Subcutaneous adipose tissue (tissue), 4 donors: Measurements from ENCODE around the gene MDGA2. TPM values are rescaled to one million over a fixed set of nuclear protein-coding genes. Genes with fewer than 3 reads are reported as not detected.

ENCODE experiments used
- total RNA-seq, 4 donors: library from RNA; depleted of rRNA; stranded (reverse); fragments of >200 nt; gene quantifications; one replicate each; pipeline ENCODE4 v1.1.0, GENCODE V29; 2016
- TF ChIP-seq, protein P1 (sequence below): fragments of 450-650 bp; IDR thresholded peaks from one replicate; pipeline ENCODE4 v1.5.1; 2016; ENCODE audit warnings: low read depth, mild to moderate bottlenecking, control low read depth, antibody characterized with exemption, moderate library complexity

Gene MDGA2
- total RNA-seq, 4 donors from 2014 or later, result 1.1 TPM; not detected in 3

DNA sequence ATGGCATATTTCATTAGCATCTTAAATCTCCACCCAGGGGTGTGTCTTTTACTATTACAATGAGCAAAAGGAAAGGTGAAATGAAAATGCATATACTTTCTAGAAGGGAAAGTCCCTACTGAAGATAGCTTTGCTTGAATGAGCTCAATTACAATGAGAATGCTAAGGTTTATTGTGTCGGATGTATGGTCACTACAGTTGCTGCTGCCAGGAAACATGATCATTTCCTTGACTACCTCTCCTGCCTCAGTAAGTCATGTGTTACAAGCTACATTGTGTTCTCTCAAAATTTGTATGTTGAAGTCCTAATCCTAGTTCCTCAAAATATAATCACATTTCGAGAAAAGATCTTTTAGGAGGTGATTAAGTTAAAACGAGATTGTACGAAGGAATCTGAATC, 322.2 kb downstream of the MDGA2 start:
- TF ChIP-seq, protein P1, sequence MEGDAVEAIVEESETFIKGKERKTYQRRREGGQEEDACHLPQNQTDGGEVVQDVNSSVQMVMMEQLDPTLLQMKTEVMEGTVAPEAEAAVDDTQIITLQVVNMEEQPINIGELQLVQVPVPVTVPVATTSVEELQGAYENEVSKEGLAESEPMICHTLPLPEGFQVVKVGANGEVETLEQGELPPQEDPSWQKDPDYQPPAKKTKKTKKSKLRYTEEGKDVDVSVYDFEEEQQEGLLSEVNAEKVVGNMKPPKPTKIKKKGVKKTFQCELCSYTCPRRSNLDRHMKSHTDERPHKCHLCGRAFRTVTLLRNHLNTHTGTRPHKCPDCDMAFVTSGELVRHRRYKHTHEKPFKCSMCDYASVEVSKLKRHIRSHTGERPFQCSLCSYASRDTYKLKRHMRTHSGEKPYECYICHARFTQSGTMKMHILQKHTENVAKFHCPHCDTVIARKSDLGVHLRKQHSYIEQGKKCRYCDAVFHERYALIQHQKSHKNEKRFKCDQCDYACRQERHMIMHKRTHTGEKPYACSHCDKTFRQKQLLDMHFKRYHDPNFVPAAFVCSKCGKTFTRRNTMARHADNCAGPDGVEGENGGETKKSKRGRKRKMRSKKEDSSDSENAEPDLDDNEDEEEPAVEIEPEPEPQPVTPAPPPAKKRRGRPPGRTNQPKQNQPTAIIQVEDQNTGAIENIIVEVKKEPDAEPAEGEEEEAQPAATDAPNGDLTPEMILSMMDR, result no peak

DNA sequence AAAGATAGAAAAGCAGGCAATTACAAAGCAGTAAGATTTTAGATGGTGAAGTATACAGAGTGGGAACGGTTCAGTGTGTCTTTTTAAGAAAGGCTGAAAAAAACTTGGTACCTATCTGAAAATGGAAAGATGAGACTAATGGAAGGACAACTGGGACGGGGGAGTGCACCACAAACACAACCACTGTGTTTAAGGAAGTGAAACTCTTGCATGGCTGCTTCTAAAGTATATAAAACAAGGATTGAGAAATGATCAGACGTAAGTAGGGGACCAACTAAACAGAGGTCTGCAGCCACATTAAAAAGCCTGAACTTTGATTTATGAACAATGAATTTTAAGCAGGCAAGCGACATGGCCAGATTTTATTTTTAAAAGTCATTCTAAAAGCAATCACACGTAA, 328.6 kb downstream of the MDGA2 start:
- TF ChIP-seq, protein P1, result no peak

GRCh38 chr14:47345016-47345415, 330.4 kb downstream of the MDGA2 start:
- TF ChIP-seq, protein P1, result no peak

- TF ChIP-seq, protein P1, result no peak
These were observed 342.5 kb downstream of the MDGA2 start for GRCh38 chr14:47332939-47333338.

- TF ChIP-seq, protein P1, result no peak
These were observed 343.3 kb downstream of the MDGA2 start for GRCh38 chr14:47332106-47332505.

DNA sequence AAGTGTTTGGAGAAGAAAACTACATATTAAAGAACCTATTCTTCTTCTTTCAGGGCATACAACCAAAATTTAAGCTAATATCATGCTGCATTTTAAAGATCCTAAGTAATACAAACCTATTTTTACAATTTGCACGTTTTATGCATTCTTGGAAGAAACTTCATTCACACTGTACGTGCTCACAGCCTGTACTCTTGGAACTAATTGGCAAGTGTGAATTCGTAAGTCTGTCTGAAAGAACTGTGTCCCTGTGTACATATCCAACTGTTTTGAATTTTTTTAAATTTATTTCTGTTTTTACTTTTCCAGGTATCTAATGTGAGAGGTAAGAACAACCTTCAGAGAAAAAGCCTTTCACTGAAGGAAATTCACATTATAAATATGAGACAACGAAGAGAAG, 347.0 kb downstream of the MDGA2 start:
- TF ChIP-seq, protein P1, result no peak

- TF ChIP-seq, protein P1, result no peak
These were observed 348.1 kb downstream of the MDGA2 start for GRCh38 chr14:47327336-47327735.
